Measurements from ENCODE around the gene ZC2HC1B.

Gene ZC2HC1B

DNA sequence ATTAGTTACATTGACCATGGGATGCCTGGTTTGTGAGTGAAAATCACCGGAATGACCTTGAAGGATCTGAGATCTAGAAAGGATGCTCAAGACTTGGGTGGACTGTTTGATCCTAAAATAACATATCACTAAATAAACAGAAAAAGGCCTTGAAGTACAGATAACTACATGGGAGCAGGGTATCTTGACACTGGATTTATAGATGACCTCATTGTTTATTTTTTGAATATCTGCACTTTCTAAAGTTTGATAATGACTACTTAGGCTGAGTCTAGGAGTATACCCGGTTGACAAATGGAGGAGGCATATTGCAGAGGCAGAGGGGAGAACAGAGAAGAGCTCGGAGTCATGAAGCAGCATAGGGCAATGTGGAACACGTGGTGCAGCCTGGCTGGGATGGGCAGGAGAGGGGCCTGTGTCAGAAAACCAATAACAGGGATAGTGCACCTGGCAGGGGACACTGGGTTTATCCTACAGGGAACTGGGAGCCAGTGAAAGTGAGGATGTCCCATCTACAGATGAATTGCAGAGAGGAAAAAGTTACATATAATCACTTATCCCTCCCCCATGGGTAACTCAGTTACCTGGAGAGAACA is 93.5 kb downstream of the ZC2HC1B start:
- no peak overlapping the region for H3K4me3 ChIP-seq (ENCODE audit: control insufficient read depth in 1 of 7, extremely low read depth in 1 of 7, insufficient read depth in 4 of 7, low read depth in 2 of 7, low read length in 6 of 7)
- H3K27ac ChIP-seq (ENCODE audit: insufficient read depth in 1 of 2, low read depth in 1 of 2, low read length in 2 of 2, poor library complexity in 1 of 2, severe bottlenecking in 2 of 2): no peak overlapping the region
- H3K9me3 ChIP-seq (ENCODE audit: control extremely low read depth in 1 of 5, control insufficient read depth in 4 of 5, insufficient read depth in 2 of 5, low read depth in 1 of 5, low read length in 4 of 5): no peaks in the 10 kb centered on the region
- WGBS (ENCODE audit: insufficient coverage): 97% methylated on average over 3 of the region's 4 CpGs
- H3K36me3 ChIP-seq (ENCODE audit: control insufficient read depth in 4 of 4, insufficient read depth in 4 of 4, low read length in 3 of 4): peaks cover 6 to 23% (median 16%) of the 10 kb centered on the region in 4 experiments
- POLR2A ChIA-PET: no interaction called here
- DNase-seq: no peak
- H3K4me1 ChIP-seq (ENCODE audit: control extremely low read depth in 1 of 4, control insufficient read depth in 4 of 4, insufficient read depth in 4 of 4, low read length in 3 of 4): no peaks in the 10 kb centered on the region
- CTCF ChIA-PET: interaction anchor here (1.1 to 1.4 kb wide), 4 partner anchors 18 to 207 kb away, joined by 3 to 4 read pairs (median 4); no protein-coding TSS in a partner anchor
- no peaks in the 10 kb centered on the region for H3K27me3 ChIP-seq (replicated peaks in 2 of 5; ENCODE audit: control insufficient read depth in 4 of 5, insufficient read depth in 5 of 5, low read length in 4 of 5)

DNA sequence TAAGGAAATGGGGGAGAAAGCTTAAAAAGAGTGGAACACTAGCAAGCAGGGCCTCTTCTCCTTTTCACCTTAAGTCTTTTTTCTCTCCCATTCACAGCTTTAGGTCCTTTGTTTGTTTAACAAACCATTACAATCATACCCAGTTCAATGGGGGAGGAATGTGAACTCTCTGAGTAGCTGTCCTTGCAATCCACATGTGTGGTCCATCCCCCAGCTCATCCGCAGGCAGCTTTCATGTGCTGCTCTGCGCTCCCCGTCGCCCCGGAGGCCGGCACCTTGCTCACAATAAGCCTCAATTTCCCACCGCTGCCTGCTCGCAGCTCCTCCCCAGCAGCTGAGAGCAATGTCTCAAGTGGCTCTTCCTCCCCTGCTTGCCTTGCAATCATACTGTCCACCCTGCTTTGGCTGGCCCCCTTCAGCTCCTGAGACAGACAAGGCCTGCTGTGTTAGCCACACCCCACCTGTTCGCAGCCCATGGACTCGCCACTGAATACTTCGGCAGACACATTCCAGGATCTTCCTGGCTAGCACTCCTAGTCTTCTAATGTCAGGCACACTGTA is 94.6 kb downstream of the ZC2HC1B start:
- CTCF ChIA-PET: interaction anchor here (1.1 to 1.4 kb wide), 3 partner anchors 15 to 37 kb away, joined by 3 to 4 read pairs (median 3); no protein-coding TSS in a partner anchor
- H3K9me3 ChIP-seq (ENCODE audit: control extremely low read depth in 1 of 5, control insufficient read depth in 4 of 5, insufficient read depth in 2 of 5, low read depth in 1 of 5, low read length in 4 of 5): no peaks in the 10 kb centered on the region
- DNase-seq: no peak
- H3K4me3 ChIP-seq (ENCODE audit: control insufficient read depth in 1 of 7, extremely low read depth in 1 of 7, insufficient read depth in 4 of 7, low read depth in 2 of 7, low read length in 6 of 7): no peak overlapping the region
- no peaks in the 10 kb centered on the region for H3K27me3 ChIP-seq (replicated peaks in 2 of 5; ENCODE audit: control insufficient read depth in 4 of 5, insufficient read depth in 5 of 5, low read length in 4 of 5)
- WGBS (ENCODE audit: insufficient coverage): 97% methylated on average over 10 of the region's 11 CpGs
- peaks cover 4 to 26% (median 15%) of the 10 kb centered on the region in 4 experiments for H3K36me3 ChIP-seq (ENCODE audit: control insufficient read depth in 4 of 4, insufficient read depth in 4 of 4, low read length in 3 of 4)
- POLR2A ChIA-PET: interaction anchor here (1.1 kb wide), 1 partner anchor 8 kb away, joined by 3 read pairs; no protein-coding TSS in a partner anchor
- peaks cover 0 to 1% (median under 1%) of the 10 kb centered on the region in 4 experiments for H3K4me1 ChIP-seq (ENCODE audit: control extremely low read depth in 1 of 4, control insufficient read depth in 4 of 4, insufficient read depth in 4 of 4, low read length in 3 of 4)
- no peak overlapping the region for H3K27ac ChIP-seq (ENCODE audit: insufficient read depth in 1 of 2, low read depth in 1 of 2, low read length in 2 of 2, poor library complexity in 1 of 2, severe bottlenecking in 2 of 2)

GRCh38 chr6:143959927-143960326 is 95.7 kb downstream of the ZC2HC1B start:
- Histone ChIP-seq H3K36me3 (ENCODE audit: control insufficient read depth in 4 of 4, insufficient read depth in 4 of 4, low read length in 3 of 4) (peaks cover 4 to 29% (median 15%) of the 10 kb centered on the region in 4 experiments), H3K4me1 (ENCODE audit: control extremely low read depth in 1 of 4, control insufficient read depth in 4 of 4, insufficient read depth in 4 of 4, low read length in 3 of 4) (peaks cover 0 to 10% (median 3%) of the 10 kb centered on the region in 4 experiments), H3K27ac (ENCODE audit: insufficient read depth in 1 of 2, low read depth in 1 of 2, low read length in 2 of 2, poor library complexity in 1 of 2, severe bottlenecking in 2 of 2) (no peak overlapping the region), H3K4me3 (ENCODE audit: control insufficient read depth in 1 of 7, extremely low read depth in 1 of 7, insufficient read depth in 4 of 7, low read depth in 2 of 7, low read length in 6 of 7) (no peak overlapping the region), H3K27me3 (replicated peaks in 2 of 5; ENCODE audit: control insufficient read depth in 4 of 5, insufficient read depth in 5 of 5, low read length in 4 of 5) (no peaks in the 10 kb centered on the region), H3K9me3 (ENCODE audit: control extremely low read depth in 1 of 5, control insufficient read depth in 4 of 5, insufficient read depth in 2 of 5, low read depth in 1 of 5, low read length in 4 of 5) (no peaks in the 10 kb centered on the region)
- ChIA-PET POLR2A (no interaction called here), CTCF (interaction anchor here (1.2 to 1.5 kb wide), 3 partner anchors 16 to 20 kb away, joined by 3 to 5 read pairs (median 4); no protein-coding TSS in a partner anchor)
- no CpG with 5 or more reads among the region's 4 CpGs for WGBS (ENCODE audit: insufficient coverage)
- no peak for DNase-seq

DNA sequence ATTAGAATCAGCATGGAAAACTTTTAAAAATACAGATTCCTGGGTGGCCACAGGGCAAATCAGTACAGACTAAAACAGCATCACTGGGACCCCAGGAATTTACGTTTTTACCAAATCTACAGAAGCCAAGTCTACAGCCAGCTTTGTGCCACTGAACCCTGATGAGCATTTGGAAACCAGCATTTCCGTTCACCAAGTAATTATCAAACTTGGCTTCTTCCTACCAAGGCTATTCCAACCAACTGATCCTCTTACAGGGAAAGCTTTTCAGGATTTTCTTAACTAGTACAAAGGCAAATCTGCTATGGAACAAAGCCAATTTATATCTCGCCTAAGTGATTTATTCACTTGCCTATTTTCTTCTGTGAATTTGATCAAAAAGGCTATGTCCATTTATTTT is 96.8 kb downstream of the ZC2HC1B start:
- POLR2A ChIA-PET: no interaction called here
- WGBS (ENCODE audit: insufficient coverage): 98% methylated on average over 3 of the region's 3 CpGs
- CTCF ChIA-PET: interaction anchor here (1.4 to 3.6 kb wide), 4 partner anchors 18 to 27 kb away, joined by 3 to 16 read pairs (median 6); no protein-coding TSS in a partner anchor

GRCh38 chr6:143961886-143962878 is 97.9 kb downstream of the ZC2HC1B start:
- Histone ChIP-seq H3K27ac (ENCODE audit: insufficient read depth in 1 of 2, low read depth in 1 of 2, low read length in 2 of 2, poor library complexity in 1 of 2, severe bottlenecking in 2 of 2) (no peak overlapping the region), H3K4me1 (ENCODE audit: control extremely low read depth in 1 of 4, control insufficient read depth in 4 of 4, insufficient read depth in 4 of 4, low read length in 3 of 4) (peaks cover 0 to 32% (median 11%) of the 10 kb centered on the region in 4 experiments), H3K36me3 (ENCODE audit: control insufficient read depth in 4 of 4, insufficient read depth in 4 of 4, low read length in 3 of 4) (peaks cover 8 to 40% (median 15%) of the 10 kb centered on the region in 4 experiments), H3K9me3 (ENCODE audit: control extremely low read depth in 1 of 5, control insufficient read depth in 4 of 5, insufficient read depth in 2 of 5, low read depth in 1 of 5, low read length in 4 of 5) (no peaks in the 10 kb centered on the region), H3K27me3 (replicated peaks in 2 of 5; ENCODE audit: control insufficient read depth in 4 of 5, insufficient read depth in 5 of 5, low read length in 4 of 5) (no peaks in the 10 kb centered on the region), H3K4me3 (ENCODE audit: control insufficient read depth in 1 of 7, extremely low read depth in 1 of 7, insufficient read depth in 4 of 7, low read depth in 2 of 7, low read length in 6 of 7) (no peak overlapping the region)
- DNase-seq: no peak
- POLR2A ChIA-PET: no interaction called here
- CTCF ChIA-PET: interaction anchor here (1.0 to 3.6 kb wide), 4 partner anchors 19 to 44 kb away, joined by 3 to 16 read pairs (median 6); no protein-coding TSS in a partner anchor
- 100% methylated on average over 10 of the region's 12 CpGs for WGBS (ENCODE audit: insufficient coverage)

More for the DNA sequence above, 96.8 kb downstream of the ZC2HC1B start:
- H3K4me3 ChIP-seq (ENCODE audit: control insufficient read depth in 1 of 7, extremely low read depth in 1 of 7, insufficient read depth in 4 of 7, low read depth in 2 of 7, low read length in 6 of 7): no peak overlapping the region
- no peak for DNase-seq
- no peaks in the 10 kb centered on the region for H3K9me3 ChIP-seq (ENCODE audit: control extremely low read depth in 1 of 5, control insufficient read depth in 4 of 5, insufficient read depth in 2 of 5, low read depth in 1 of 5, low read length in 4 of 5)
- no peak overlapping the region for H3K27ac ChIP-seq (ENCODE audit: insufficient read depth in 1 of 2, low read depth in 1 of 2, low read length in 2 of 2, poor library complexity in 1 of 2, severe bottlenecking in 2 of 2)
- peaks cover 8 to 37% (median 15%) of the 10 kb centered on the region in 4 experiments for H3K36me3 ChIP-seq (ENCODE audit: control insufficient read depth in 4 of 4, insufficient read depth in 4 of 4, low read length in 3 of 4)
- no peaks in the 10 kb centered on the region for H3K27me3 ChIP-seq (replicated peaks in 2 of 5; ENCODE audit: control insufficient read depth in 4 of 5, insufficient read depth in 5 of 5, low read length in 4 of 5)
- peaks cover 0 to 21% (median 8%) of the 10 kb centered on the region in 4 experiments for H3K4me1 ChIP-seq (ENCODE audit: control extremely low read depth in 1 of 4, control insufficient read depth in 4 of 4, insufficient read depth in 4 of 4, low read length in 3 of 4)

- Histone ChIP-seq H3K36me3 (ENCODE audit: control insufficient read depth in 4 of 4, insufficient read depth in 4 of 4, low read length in 3 of 4) (peaks cover 8 to 44% (median 14%) of the 10 kb centered on the region in 4 experiments), H3K27ac (ENCODE audit: insufficient read depth in 1 of 2, low read depth in 1 of 2, low read length in 2 of 2, poor library complexity in 1 of 2, severe bottlenecking in 2 of 2) (no peak overlapping the region), H3K27me3 (replicated peaks in 2 of 5; ENCODE audit: control insufficient read depth in 4 of 5, insufficient read depth in 5 of 5, low read length in 4 of 5) (no peaks in the 10 kb centered on the region), H3K9me3 (ENCODE audit: control extremely low read depth in 1 of 5, control insufficient read depth in 4 of 5, insufficient read depth in 2 of 5, low read depth in 1 of 5, low read length in 4 of 5) (no peaks in the 10 kb centered on the region), H3K4me3 (ENCODE audit: control insufficient read depth in 1 of 7, extremely low read depth in 1 of 7, insufficient read depth in 4 of 7, low read depth in 2 of 7, low read length in 6 of 7) (no peak overlapping the region), H3K4me1 (ENCODE audit: control extremely low read depth in 1 of 4, control insufficient read depth in 4 of 4, insufficient read depth in 4 of 4, low read length in 3 of 4) (peaks cover 0 to 43% (median 11%) of the 10 kb centered on the region in 4 experiments)
- no peak for DNase-seq
- ChIA-PET CTCF (interaction anchor here (0.5 to 3.6 kb wide), 10 partner anchors 8 to 126 kb away, joined by 3 to 16 read pairs (median 3); no protein-coding TSS in a partner anchor), POLR2A (no interaction called here)
- WGBS (ENCODE audit: insufficient coverage): 98% methylated on average over 6 of the region's 7 CpGs
Measured at GRCh38 chr6:143963158-143963919, 99.1 kb downstream of the ZC2HC1B start.
